HG03575 (cell line): Measurements from ENCODE around the gene CRADD.

Experiments
- ATAC-seq: cut with Tn5 transposase; IDR thresholded peaks from one replicate; pipeline ENCODE4 v1.9.1; 2021; ENCODE audit not compliant: unreplicated experiment, insufficient number of reproducible peaks, low FRiP score; ENCODE audit errors: extremely low read depth

Gene CRADD

GRCh38 chr12:93668919-93669418 lies 8.2 kb upstream of the CRADD start:
- ATAC-seq: no peak

- no peak for ATAC-seq
Measured at GRCh38 chr12:93669452-93669851, 7.7 kb upstream of the CRADD start.

- ATAC-seq: no peak
Measured at GRCh38 chr12:93670104-93670503, 7.1 kb upstream of the CRADD start.

GRCh38 chr12:93671044-93671443 lies 6.1 kb upstream of the CRADD start:
- ATAC-seq: no peak

- ATAC-seq: no peak
Measured at GRCh38 chr12:93673084-93673483, 4.1 kb upstream of the CRADD start.

- no peak for ATAC-seq
Measured at GRCh38 chr12:93674386-93674785, 2.8 kb upstream of the CRADD start.

GRCh38 chr12:93676408-93677194 lies 574 bp upstream of the CRADD start:
- no peak for ATAC-seq

- ATAC-seq: no peak
Measured at GRCh38 chr12:93678779-93679178, 1.6 kb downstream of the CRADD start.

- no peak for ATAC-seq
Measured at GRCh38 chr12:93679308-93679925, 2.2 kb downstream of the CRADD start.

- no peak for ATAC-seq
Measured at GRCh38 chr12:93680006-93680405, 2.8 kb downstream of the CRADD start.

- no peak for ATAC-seq
Measured at GRCh38 chr12:93682846-93683261, 5.7 kb downstream of the CRADD start.

- ATAC-seq: no peak
Measured at GRCh38 chr12:93683410-93683809, 6.2 kb downstream of the CRADD start.

GRCh38 chr12:93684716-93685115 lies 7.5 kb downstream of the CRADD start:
- no peak for ATAC-seq

- ATAC-seq: no peak
Measured at GRCh38 chr12:93686572-93687356, 9.6 kb downstream of the CRADD start.

GRCh38 chr12:93689076-93689834 lies 12.1 kb downstream of the CRADD start:
- ATAC-seq: no peak

GRCh38 chr12:93696462-93696861 lies 19.3 kb downstream of the CRADD start:
- ATAC-seq: no peak

GRCh38 chr12:93698307-93699092 lies 21.3 kb downstream of the CRADD start:
- no peak for ATAC-seq
